KOPT-K1 (cell line): ENCODE data around the gene SNX18.

Source experiments
- H3K27ac ChIP-seq: fragments of 200-600 bp; sonication (generic); 2 replicates; pipeline ENCODE4 v1.5.1; 2016; ENCODE audit warnings: antibody characterized with exemption, mild to moderate bottlenecking, low read depth, low read length; ENCODE audit not compliant: poor library complexity, severe bottlenecking
- H3K36me3 ChIP-seq: fragments of 200-600 bp; sonication (generic); 2 replicates; pipeline ENCODE4 v1.5.1; 2017; ENCODE audit warnings: antibody characterized with exemption, mild to moderate bottlenecking, low read length, moderate library complexity; ENCODE audit not compliant: insufficient read depth
- H3K9me3 ChIP-seq: fragments of 200-600 bp; sonication (generic); 2 replicates; pipeline ENCODE4 v1.5.1; 2017; ENCODE audit warnings: antibody characterized with exemption, low read length, mild to moderate bottlenecking; ENCODE audit not compliant: insufficient read depth, poor library complexity, severe bottlenecking

Gene SNX18

DNA sequence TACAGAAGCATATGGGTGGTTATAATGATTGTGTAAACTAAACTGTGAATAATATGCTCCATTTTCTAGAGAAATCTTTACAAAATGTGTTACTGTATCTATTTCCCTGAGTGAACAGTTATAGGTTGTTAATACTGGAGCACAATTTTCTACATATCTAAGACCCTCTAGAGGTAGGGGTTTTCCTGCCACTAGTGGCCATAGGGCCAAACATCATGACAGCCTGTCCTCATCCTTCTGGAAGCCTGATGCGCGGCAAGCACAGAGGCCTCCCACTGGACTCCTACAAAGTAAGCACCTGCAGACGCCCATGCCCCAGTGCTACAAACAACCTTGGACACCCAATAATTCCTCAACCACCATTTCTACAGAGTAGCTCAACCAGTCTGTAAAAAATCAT, 1.9 kb upstream of the SNX18 start:
- Histone ChIP-seq H3K36me3 (no peaks in the 10 kb centered on the region), H3K27ac (no peak overlapping the region), H3K9me3 (no peaks in the 10 kb centered on the region)

DNA sequence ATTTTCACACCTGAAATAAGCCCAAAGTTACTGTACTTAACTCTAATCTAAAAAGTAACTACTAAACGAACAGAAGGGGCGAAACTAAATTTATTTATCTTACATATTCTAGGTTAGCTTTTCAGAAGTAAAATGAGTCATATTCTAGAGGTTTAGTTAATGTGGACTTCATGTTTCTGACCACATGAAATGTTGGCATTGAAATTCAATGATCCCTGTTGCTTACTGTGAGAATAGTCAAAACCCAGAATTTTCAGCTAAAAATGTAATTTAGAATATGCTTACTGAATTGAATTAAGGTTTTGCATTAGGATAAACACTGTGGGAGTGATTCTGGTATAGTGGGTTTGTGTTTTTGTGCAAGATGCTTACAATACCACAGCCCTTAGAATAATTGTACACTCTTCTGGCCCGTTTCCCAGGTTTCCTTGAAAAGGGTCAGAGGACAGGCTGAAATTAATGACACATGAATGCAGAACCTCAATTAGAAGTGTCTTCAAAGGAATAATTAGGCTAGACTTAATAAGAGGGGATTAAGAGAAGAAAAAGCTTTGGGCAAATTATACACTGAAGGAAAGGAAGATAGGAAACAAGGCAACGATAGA, 1.4 kb upstream of the SNX18 start:
- Histone ChIP-seq H3K27ac (no peak overlapping the region), H3K36me3 (no peaks in the 10 kb centered on the region), H3K9me3 (no peaks in the 10 kb centered on the region)

GRCh38 chr5:54517174-54517511, 416 bp upstream of the SNX18 start:
- Histone ChIP-seq H3K36me3 (no peaks in the 10 kb centered on the region), H3K9me3 (no peaks in the 10 kb centered on the region), H3K27ac (no peak overlapping the region)

DNA sequence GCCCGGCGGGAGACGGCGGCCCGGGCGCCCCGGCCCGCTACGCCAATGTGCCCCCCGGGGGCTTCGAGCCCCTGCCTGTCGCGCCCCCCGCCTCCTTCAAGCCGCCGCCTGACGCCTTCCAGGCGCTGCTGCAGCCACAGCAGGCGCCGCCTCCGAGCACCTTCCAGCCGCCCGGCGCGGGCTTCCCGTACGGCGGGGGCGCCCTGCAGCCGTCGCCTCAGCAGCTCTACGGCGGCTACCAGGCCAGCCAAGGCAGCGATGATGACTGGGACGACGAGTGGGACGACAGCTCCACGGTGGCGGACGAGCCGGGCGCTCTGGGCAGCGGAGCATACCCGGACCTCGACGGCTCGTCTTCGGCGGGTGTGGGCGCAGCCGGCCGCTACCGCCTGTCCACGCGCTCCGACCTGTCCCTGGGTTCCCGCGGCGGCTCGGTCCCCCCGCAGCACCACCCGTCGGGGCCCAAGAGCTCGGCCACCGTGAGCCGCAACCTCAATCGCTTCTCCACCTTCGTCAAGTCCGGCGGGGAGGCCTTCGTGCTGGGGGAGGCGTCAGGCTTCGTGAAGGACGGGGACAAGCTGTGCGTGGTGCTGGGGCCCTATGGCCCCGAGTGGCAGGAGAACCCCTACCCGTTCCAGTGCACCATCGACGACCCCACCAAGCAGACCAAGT, 723 bp downstream of the SNX18 start:
- peak overlapping the region; percentile 58 for H3K27ac ChIP-seq
- no peaks in the 10 kb centered on the region for H3K9me3 ChIP-seq
- H3K36me3 ChIP-seq: no peaks in the 10 kb centered on the region

- Histone ChIP-seq H3K36me3 (no peaks in the 10 kb centered on the region), H3K9me3 (no peaks in the 10 kb centered on the region), H3K27ac (no peak overlapping the region)
Measured at GRCh38 chr5:54518818-54519508, 1.4 kb downstream of the SNX18 start.

- Histone ChIP-seq H3K36me3 (no peaks in the 10 kb centered on the region), H3K27ac (no peak overlapping the region), H3K9me3 (no peaks in the 10 kb centered on the region)
Measured at GRCh38 chr5:54519509-54519876, 1.9 kb downstream of the SNX18 start.

DNA sequence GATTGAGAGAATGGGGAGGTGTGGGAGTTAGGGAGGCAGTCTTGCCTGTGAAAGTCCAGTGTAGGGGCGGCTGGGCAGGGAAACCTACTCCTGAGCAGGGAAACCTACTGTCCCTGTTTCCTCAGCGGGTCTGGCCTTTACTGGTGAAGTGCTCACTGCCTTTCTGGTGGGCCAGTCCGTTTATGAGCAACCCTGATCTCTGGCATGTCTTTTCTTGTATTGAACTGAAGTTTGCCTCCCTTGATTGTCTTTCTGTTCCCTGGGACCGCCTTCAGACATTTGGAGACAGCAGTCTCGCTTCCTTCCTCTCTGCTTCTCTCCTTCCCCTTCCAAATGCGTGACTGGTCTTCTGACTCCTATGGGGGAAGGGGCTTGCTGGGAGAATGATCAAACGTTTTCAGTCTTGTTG, 2.9 kb downstream of the SNX18 start:
- H3K9me3 ChIP-seq: no peaks in the 10 kb centered on the region
- no peak overlapping the region for H3K27ac ChIP-seq
- H3K36me3 ChIP-seq: no peaks in the 10 kb centered on the region

- no peak overlapping the region for H3K27ac ChIP-seq
- H3K9me3 ChIP-seq: no peaks in the 10 kb centered on the region
- H3K36me3 ChIP-seq: no peaks in the 10 kb centered on the region
Measured at GRCh38 chr5:54520940-54521339, 3.4 kb downstream of the SNX18 start.

- Histone ChIP-seq H3K27ac (no peak overlapping the region), H3K36me3 (no peaks in the 10 kb centered on the region), H3K9me3 (no peaks in the 10 kb centered on the region)
Measured at GRCh38 chr5:54521856-54522479, 4.4 kb downstream of the SNX18 start.

DNA sequence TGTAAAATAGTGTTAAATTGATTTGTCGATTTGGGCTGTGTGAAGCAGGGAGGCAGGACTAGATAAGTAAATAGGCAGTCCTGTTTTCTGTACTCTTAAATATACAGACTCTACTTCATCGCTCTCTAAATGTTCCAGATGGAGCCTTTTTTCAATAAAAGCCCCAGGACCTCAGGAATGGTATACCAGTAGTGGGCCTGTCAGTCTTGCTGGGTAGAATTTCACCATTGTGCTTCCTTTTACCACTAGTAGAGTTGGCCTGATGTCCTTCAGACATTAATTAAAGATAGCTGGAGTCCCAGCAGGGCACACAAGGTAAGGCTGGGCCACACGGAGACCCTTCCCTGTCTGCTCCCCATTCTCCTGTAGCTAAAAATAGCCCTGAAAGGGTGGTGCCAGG, 6.0 kb downstream of the SNX18 start:
- no peak overlapping the region for H3K27ac ChIP-seq
- no peaks in the 10 kb centered on the region for H3K36me3 ChIP-seq
- H3K9me3 ChIP-seq: no peaks in the 10 kb centered on the region

- Histone ChIP-seq H3K27ac (no peak overlapping the region), H3K9me3 (no peaks in the 10 kb centered on the region)
Measured at GRCh38 chr5:54524082-54524481, 6.5 kb downstream of the SNX18 start.

GRCh38 chr5:54524704-54525103, 7.1 kb downstream of the SNX18 start:
- Histone ChIP-seq H3K27ac (no peak overlapping the region), H3K36me3 (no peaks in the 10 kb centered on the region), H3K9me3 (no peaks in the 10 kb centered on the region)

More at GRCh38 chr5:54524082-54524481, 6.5 kb downstream of the SNX18 start:
- no peaks in the 10 kb centered on the region for H3K36me3 ChIP-seq

GRCh38 chr5:54525261-54525660, 7.7 kb downstream of the SNX18 start:
- Histone ChIP-seq H3K9me3 (no peaks in the 10 kb centered on the region), H3K27ac (no peak overlapping the region), H3K36me3 (no peaks in the 10 kb centered on the region)

- no peak overlapping the region for H3K27ac ChIP-seq
- no peaks in the 10 kb centered on the region for H3K9me3 ChIP-seq
- no peaks in the 10 kb centered on the region for H3K36me3 ChIP-seq
Measured at GRCh38 chr5:54525692-54526091, 8.1 kb downstream of the SNX18 start.

- H3K36me3 ChIP-seq: no peaks in the 10 kb centered on the region
- no peak overlapping the region for H3K27ac ChIP-seq
- H3K9me3 ChIP-seq: no peaks in the 10 kb centered on the region
Measured at GRCh38 chr5:54526604-54527288, 9.2 kb downstream of the SNX18 start.
